Hematopoietic multipotent progenitor cell treated with erythropoietin and hydrocortisone succinate and interleukin-3 and kit ligand, for 17 days (in vitro differentiated cells): Measurements from ENCODE around the gene AATF.

Source experiments
- DNase-seq: peaks from one replicate; pipeline ENCODE4 v3.0.0-alpha.2; 2015; ENCODE audit warnings: low spot score

AATF gene

GRCh38 chr17:37081287-37081686, 132.5 kb downstream of the AATF start:
- no peak for DNase-seq

- DNase-seq = no peak
Observed at GRCh38 chr17:37082311-37082860, 133.6 kb downstream of the AATF start.

- DNase-seq = no peak
Observed at GRCh38 chr17:37082985-37083384, 134.2 kb downstream of the AATF start.

GRCh38 chr17:37083456-37083855, 134.7 kb downstream of the AATF start:
- no peak for DNase-seq

GRCh38 chr17:37084372-37084771, 135.6 kb downstream of the AATF start:
- no peak for DNase-seq

GRCh38 chr17:37086334-37086733, 137.6 kb downstream of the AATF start:
- DNase-seq = no peak

- DNase-seq = no peak
Observed at GRCh38 chr17:37086948-37087347, 138.2 kb downstream of the AATF start.

GRCh38 chr17:37087683-37088082, 138.9 kb downstream of the AATF start:
- DNase-seq = no peak

GRCh38 chr17:37088459-37088858, 139.7 kb downstream of the AATF start:
- no peak for DNase-seq

GRCh38 chr17:37088913-37089312, 140.2 kb downstream of the AATF start:
- DNase-seq = no peak

GRCh38 chr17:37089956-37090355, 141.2 kb downstream of the AATF start:
- DNase-seq = no peak

- DNase-seq = no peak
Observed at GRCh38 chr17:37090941-37091340, 142.2 kb downstream of the AATF start.

- no peak for DNase-seq
Observed at GRCh38 chr17:37092071-37092470, 143.3 kb downstream of the AATF start.

- no peak for DNase-seq
Observed at GRCh38 chr17:37092701-37093100, 143.9 kb downstream of the AATF start.

- no peak for DNase-seq
Observed at GRCh38 chr17:37094391-37094790, 145.6 kb downstream of the AATF start.

- DNase-seq = no peak
Observed at GRCh38 chr17:37096071-37096470, 147.3 kb downstream of the AATF start.

GRCh38 chr17:37097154-37097553, 148.4 kb downstream of the AATF start:
- no peak for DNase-seq

- no peak for DNase-seq
Observed at GRCh38 chr17:37098152-37098551, 149.4 kb downstream of the AATF start.

- DNase-seq = no peak
Observed at GRCh38 chr17:37098910-37099664, 150.3 kb downstream of the AATF start.

- DNase-seq = no peak
Observed at GRCh38 chr17:37100231-37100630, 151.5 kb downstream of the AATF start.

GRCh38 chr17:37101306-37101705, 152.6 kb downstream of the AATF start:
- DNase-seq = no peak

- no peak for DNase-seq
Observed at GRCh38 chr17:37103231-37103630, 154.5 kb downstream of the AATF start.

- DNase-seq = no peak
Observed at GRCh38 chr17:37106049-37106448, 157.3 kb downstream of the AATF start.
